CD8-positive, alpha-beta memory T cell (primary cell): ENCODE results near the gene DGUOK. TPM values are rescaled to one million over a fixed set of nuclear protein-coding genes. Genes with fewer than 3 reads are reported as not detected.
A peak's percentile ranks its signal among the peaks of the same experiment; 100 is the strongest.

Experiments used
- CTCF ChIA-PET: fragments of 350-600 bp; sonication (Branson Sonifier 250); formaldehyde crosslinking; loops from one replicate; lab custom pipeline; 2021; ENCODE audit warnings: antibody characterized with exemption; lab: Charles Lee
- POLR2A ChIA-PET: fragments of 350-600 bp; sonication (Branson Sonifier 250); formaldehyde crosslinking; loops from one replicate; lab custom pipeline; 2021; ENCODE audit warnings: antibody characterized with exemption; lab: Charles Lee
- DNase-seq, 5 donors: peaks; one replicate each; pipeline versions ENCODE4 v3.0.0 to v3.0.0-alpha.2; 2020 to 2022; ENCODE audit warnings: mixed read lengths in 1 of 5
- H3K27ac ChIP-seq: one replicate; pipeline ENCODE4 v1.7.0; 2013; ENCODE audit warnings: low read depth, mild to moderate bottlenecking, low read length, moderate library complexity
- H3K27me3 ChIP-seq: 2 replicates; pipeline ENCODE4 v1.7.0; 2013; ENCODE audit warnings: low read length, mild to moderate bottlenecking; ENCODE audit not compliant: insufficient read depth, poor library complexity, severe bottlenecking
- H3K36me3 ChIP-seq: 2 replicates; pipeline ENCODE4 v1.7.0; 2013; ENCODE audit warnings: mild to moderate bottlenecking, low read length, moderate library complexity; ENCODE audit not compliant: insufficient read depth
- H3K4me1 ChIP-seq: 2 replicates; pipeline ENCODE4 v1.7.0; 2013; ENCODE audit warnings: mild to moderate bottlenecking, low read length, moderate library complexity; ENCODE audit not compliant: insufficient read depth
- H3K4me3 ChIP-seq: 2 replicates; pipeline ENCODE4 v1.7.0; 2013; ENCODE audit warnings: mild to moderate bottlenecking, low read length
- H3K9me3 ChIP-seq: 2 replicates; pipeline ENCODE4 v1.7.0; 2013; ENCODE audit warnings: mild to moderate bottlenecking, low read length
- H3K27ac Mint-ChIP-seq, 8 donors: one replicate each; pipeline ENCODE4 v1.8.0; 2020 to 2021; ENCODE audit warnings: mixed read lengths in 8 of 8, mild to moderate bottlenecking in 6 of 8, inconsistent platforms in 3 of 8, moderate library complexity in 3 of 8
- H3K27me3 Mint-ChIP-seq, 2 donors: one replicate each; pipeline ENCODE4 v1.8.0; 2020 to 2021; ENCODE audit warnings: mixed read lengths in 2 of 2, mild to moderate bottlenecking in 1 of 2, moderate library complexity in 1 of 2
- H3K36me3 Mint-ChIP-seq, 3 donors: one replicate each; pipeline ENCODE4 v1.8.0; 2020 to 2021; ENCODE audit warnings: mixed read lengths in 3 of 3, inconsistent platforms in 1 of 3, mild to moderate bottlenecking in 1 of 3
- H3K4me1 Mint-ChIP-seq, 3 donors: one replicate each; pipeline ENCODE4 v1.8.0; 2020 to 2021; ENCODE audit warnings: mixed read lengths in 3 of 3, inconsistent platforms in 1 of 3, mild to moderate bottlenecking in 1 of 3
- H3K4me3 Mint-ChIP-seq, 7 donors: one replicate each; pipeline ENCODE4 v1.8.0; 2020 to 2021; ENCODE audit warnings: mixed read lengths in 7 of 7, mild to moderate bottlenecking in 6 of 7, moderate library complexity in 4 of 7, inconsistent platforms in 2 of 7
- H3K9me3 Mint-ChIP-seq, 5 donors: one replicate each; pipeline ENCODE4 v1.8.0; 2020 to 2022; ENCODE audit warnings: mixed read lengths in 5 of 5, mild to moderate bottlenecking in 3 of 5, moderate library complexity in 2 of 5, inconsistent platforms in 1 of 5
- polyA plus RNA-seq: library from polyadenylated mRNA; unstranded; fragments of 300-500 nt; fragmentation: Illumina TruSeq; gene quantifications from one replicate; pipeline ENCODE4 v1.2.3, GENCODE V29; 2021
- total RNA-seq, 2 experiments: library from RNA; stranded (reverse); gene quantifications; one replicate each; pipeline ENCODE4 v1.2.3, GENCODE V29; 2021

Gene DGUOK
- total and polyA plus RNA-seq, 3 experiments from 2014 or later: 96.6 to 188 (median 98.8) TPM

GRCh38 chr2:73889206-73889605 lies 37.5 kb upstream of the DGUOK start:
- CTCF ChIA-PET: no interaction called here
- H3K27ac Mint-ChIP-seq: no peak overlapping the region
- POLR2A ChIA-PET: no interaction called here
- Histone ChIP-seq H3K27me3 (no peaks in the 10 kb centered on the region), H3K9me3 (no peaks in the 10 kb centered on the region), H3K27ac (no peak overlapping the region), H3K4me3 (no peak overlapping the region), H3K36me3 (no peaks in the 10 kb centered on the region), H3K4me1 (no peaks in the 10 kb centered on the region)
- no peaks in the 10 kb centered on the region for H3K9me3 Mint-ChIP-seq
- no peak for DNase-seq
- H3K27me3 Mint-ChIP-seq: peaks cover 8 to 12% of the 10 kb centered on the region in 2 donors
- no peaks in the 10 kb centered on the region for H3K36me3 Mint-ChIP-seq
- peaks cover 3 to 4% (median 3%) of the 10 kb centered on the region in 3 donors for H3K4me1 Mint-ChIP-seq
- H3K4me3 Mint-ChIP-seq: no peak overlapping the region

- Histone ChIP-seq H3K27ac (no peak overlapping the region), H3K36me3 (no peaks in the 10 kb centered on the region), H3K27me3 (no peaks in the 10 kb centered on the region), H3K9me3 (no peaks in the 10 kb centered on the region), H3K4me1 (no peaks in the 10 kb centered on the region), H3K4me3 (no peak overlapping the region)
- H3K27me3 Mint-ChIP-seq: peaks cover 8 to 9% of the 10 kb centered on the region in 2 donors
- no peaks in the 10 kb centered on the region for H3K36me3 Mint-ChIP-seq
- H3K4me3 Mint-ChIP-seq: no peak overlapping the region
- no peaks in the 10 kb centered on the region for H3K9me3 Mint-ChIP-seq
- no peak overlapping the region for H3K27ac Mint-ChIP-seq
- DNase-seq: no peak
- ChIA-PET CTCF (no interaction called here), POLR2A (no interaction called here)
- peaks cover 3 to 12% (median 8%) of the 10 kb centered on the region in 3 donors for H3K4me1 Mint-ChIP-seq
Measured at GRCh38 chr2:73890301-73891092, 36.2 kb upstream of the DGUOK start.

- no peaks in the 10 kb centered on the region for H3K9me3 Mint-ChIP-seq
- Histone ChIP-seq H3K4me1 (peaks cover 8% of the 10 kb centered on the region), H3K36me3 (no peaks in the 10 kb centered on the region), H3K9me3 (no peaks in the 10 kb centered on the region), H3K27me3 (no peaks in the 10 kb centered on the region), H3K4me3 (no peak overlapping the region), H3K27ac (no peak overlapping the region)
- H3K4me3 Mint-ChIP-seq: no peak overlapping the region
- ChIA-PET CTCF (no interaction called here), POLR2A (no interaction called here)
- DNase-seq: no peak
- peaks cover 4 to 6% of the 10 kb centered on the region in 2 donors for H3K27me3 Mint-ChIP-seq
- H3K36me3 Mint-ChIP-seq: no peaks in the 10 kb centered on the region
- H3K4me1 Mint-ChIP-seq: peaks cover 7 to 14% (median 14%) of the 10 kb centered on the region in 3 donors
- peak overlapping the region in 1 of 8 donors; percentile 15 for H3K27ac Mint-ChIP-seq
Measured at GRCh38 chr2:73891276-73891901, 35.3 kb upstream of the DGUOK start.

- Mint-ChIP-seq H3K27ac (peak within 1 kb of the TSS in 1 of 8 donors; percentile 66), H3K9me3 (no peaks in the 10 kb centered on the region), H3K27me3 (peaks cover 0 to 3% of the 10 kb centered on the region in 2 donors), H3K4me1 (peaks cover 15 to 26% (median 24%) of the 10 kb centered on the region in 3 donors), H3K4me3 (no peak within 1 kb of the TSS), H3K36me3 (no peaks in the 10 kb centered on the region)
- Histone ChIP-seq H3K27me3 (no peaks in the 10 kb centered on the region), H3K27ac (no peak within 1 kb of the TSS), H3K4me1 (peaks cover 21% of the 10 kb centered on the region), H3K36me3 (no peaks in the 10 kb centered on the region), H3K4me3 (no peak within 1 kb of the TSS), H3K9me3 (no peaks in the 10 kb centered on the region)
- no peak for DNase-seq
- POLR2A ChIA-PET: no interaction called here
- CTCF ChIA-PET: no interaction called here
Measured at GRCh38 chr2:73892631-73893329, 33.9 kb upstream of the DGUOK start, which contains the start of gene ACTG2. ACTG2 (plus strand) TSS chr2:73893008; CDS start chr2:73901312, 8,304 bp downstream.

- Histone ChIP-seq H3K36me3 (no peaks in the 10 kb centered on the region), H3K27me3 (no peaks in the 10 kb centered on the region), H3K9me3 (no peaks in the 10 kb centered on the region), H3K4me3 (no peak overlapping the region), H3K27ac (no peak overlapping the region), H3K4me1 (peaks cover 21% of the 10 kb centered on the region)
- Mint-ChIP-seq H3K36me3 (no peaks in the 10 kb centered on the region), H3K27me3 (peaks cover 0 to 3% of the 10 kb centered on the region in 2 donors), H3K4me3 (no peak overlapping the region), H3K9me3 (no peaks in the 10 kb centered on the region), H3K4me1 (peaks cover 12 to 24% (median 23%) of the 10 kb centered on the region in 3 donors), H3K27ac (peak overlapping the region in 6 of 8 donors; percentile 17 to 90 (median 52))
- DNase-seq: no peak
- ChIA-PET POLR2A (no interaction called here), CTCF (interaction anchor here (1.1 kb wide), 1 partner anchor 29 kb away, joined by 3 read pairs; no protein-coding TSS in a partner anchor)
Measured at GRCh38 chr2:73893764-73894474, 32.8 kb upstream of the DGUOK start.

- Histone ChIP-seq H3K27ac (no peak overlapping the region), H3K27me3 (no peaks in the 10 kb centered on the region), H3K9me3 (no peaks in the 10 kb centered on the region), H3K4me3 (no peak overlapping the region), H3K4me1 (peaks cover 21% of the 10 kb centered on the region), H3K36me3 (no peaks in the 10 kb centered on the region)
- H3K36me3 Mint-ChIP-seq: no peaks in the 10 kb centered on the region
- CTCF ChIA-PET: interaction anchor here (1.1 kb wide), 1 partner anchor 29 kb away, joined by 3 read pairs; no protein-coding TSS in a partner anchor
- no peaks in the 10 kb centered on the region for H3K9me3 Mint-ChIP-seq
- DNase-seq: no peak
- no peak overlapping the region for H3K4me3 Mint-ChIP-seq
- peaks cover 12 to 24% (median 23%) of the 10 kb centered on the region in 3 donors for H3K4me1 Mint-ChIP-seq
- peak overlapping the region in 6 of 8 donors; percentile 17 to 90 (median 44) for H3K27ac Mint-ChIP-seq
- POLR2A ChIA-PET: interaction anchor here (1.0 kb wide), 1 partner anchor 33 kb away, joined by 3 read pairs; no protein-coding TSS in a partner anchor
- peaks cover 0 to 3% of the 10 kb centered on the region in 2 donors for H3K27me3 Mint-ChIP-seq
Measured at GRCh38 chr2:73894475-73894850, 32.2 kb upstream of the DGUOK start.

- no peak overlapping the region for H3K27ac ChIP-seq
- no peak overlapping the region for H3K4me3 ChIP-seq
- no peaks in the 10 kb centered on the region for H3K9me3 ChIP-seq
- no peak for DNase-seq
- H3K9me3 Mint-ChIP-seq: no peaks in the 10 kb centered on the region
- ChIA-PET POLR2A (interaction anchor here (1.0 kb wide), 1 partner anchor 32 kb away, joined by 3 read pairs; no protein-coding TSS in a partner anchor), CTCF (interaction anchor here (1.1 kb wide), 1 partner anchor 29 kb away, joined by 3 read pairs; no protein-coding TSS in a partner anchor)
- no peaks in the 10 kb centered on the region for H3K36me3 Mint-ChIP-seq
- peaks cover 12 to 24% (median 23%) of the 10 kb centered on the region in 3 donors for H3K4me1 Mint-ChIP-seq
- no peaks in the 10 kb centered on the region for H3K27me3 ChIP-seq
- H3K36me3 ChIP-seq: no peaks in the 10 kb centered on the region
- H3K4me1 ChIP-seq: peaks cover 21% of the 10 kb centered on the region
- H3K4me3 Mint-ChIP-seq: no peak overlapping the region
- peaks cover 0 to 3% of the 10 kb centered on the region in 2 donors for H3K27me3 Mint-ChIP-seq
- H3K27ac Mint-ChIP-seq: peak overlapping the region in 7 of 8 donors; percentile 18 to 100 (median 51)
Measured at GRCh38 chr2:73894877-73895276, 31.8 kb upstream of the DGUOK start.
